Thoracic aorta (tissue), 2 donors: ENCODE results near the gene PRM1. TPM values are rescaled to one million over a fixed set of nuclear protein-coding genes. Genes with fewer than 3 reads are reported as not detected.
A peak's percentile ranks its signal among the peaks of the same experiment; 100 is the strongest.

Experiments used
- ATAC-seq: fragments of 150-250 bp; one replicate; pipeline ENCODE4 v1.8.0; 2017; ENCODE audit warnings: low read depth; ENCODE audit not compliant: insufficient number of reproducible peaks, low FRiP score
- DNase-seq: peaks from one replicate; pipeline ENCODE4 v3.0.0-alpha.2; 2020; ENCODE audit warnings: low spot score
- H3K27ac ChIP-seq, 2 donors: fragments of 200-600 bp; sonication (generic); 1 replicate in 1 of 2; 2 replicates in 1 of 2; pipeline ENCODE4 v1.5.1; 2016; ENCODE audit warnings: mild to moderate bottlenecking in 2 of 2, moderate library complexity in 2 of 2
- H3K27me3 ChIP-seq: fragments of 200-600 bp; sonication (generic); replicated peaks from 2 replicates; pipeline ENCODE4 v1.6.0; 2016; ENCODE audit warnings: mild to moderate bottlenecking; ENCODE audit not compliant: insufficient read depth
- H3K36me3 ChIP-seq: fragments of 200-600 bp; sonication (generic); one replicate; pipeline ENCODE4 v1.5.1; 2016
- H3K4me1 ChIP-seq, 2 donors: fragments of 200-600 bp; sonication (generic); 1 replicate in 1 of 2; 2 replicates in 1 of 2; pipeline versions ENCODE4 v1.5.1 to v1.6.0; 2016; ENCODE audit warnings: low read depth in 2 of 2, mild to moderate bottlenecking in 1 of 2; ENCODE audit not compliant: control insufficient read depth in 1 of 2
- H3K4me3 ChIP-seq: fragments of 200-600 bp; sonication (generic); 2 replicates; pipeline ENCODE4 v1.5.1; 2016; ENCODE audit warnings: mild to moderate bottlenecking
- H3K9me3 ChIP-seq: fragments of 200-600 bp; sonication (generic); 2 replicates; pipeline ENCODE4 v1.5.1; 2016
- CTCF ChIP-seq: fragments of 200-600 bp; sonication (generic); IDR thresholded peaks from one replicate; pipeline ENCODE4 v1.5.1; 2019; ENCODE audit warnings: antibody characterized with exemption
- total RNA-seq, 2 donors: library from RNA; depleted of rRNA; stranded (reverse); fragments of >200 nt; gene quantifications; one replicate each; pipeline versions ENCODE4 v1.1.0 to v1.2.3, GENCODE V29; 2016

Gene PRM1
- total RNA-seq, 2 donors from 2014 or later, result not detected

GRCh38 chr16:11314309-11314894, 33.3 kb upstream of the PRM1 start:
- no peak for DNase-seq
- H3K27me3 ChIP-seq, result no peaks in the 10 kb centered on the region
- TF ChIP-seq CTCF, result no peak

GRCh38 chr16:11313493-11314308, 32.6 kb upstream of the PRM1 start:
- ATAC-seq, result no peak
- peaks cover 0 to 13% of the 10 kb centered on the region in 2 donors for H3K4me1 ChIP-seq
- TF ChIP-seq CTCF, result no peak
- DNase-seq, result no peak
- H3K27me3 ChIP-seq, result no peaks in the 10 kb centered on the region
- H3K27ac ChIP-seq, result no peak overlapping the region
- H3K4me3 ChIP-seq, result no peak overlapping the region
- H3K36me3 ChIP-seq, result no peaks in the 10 kb centered on the region
- H3K9me3 ChIP-seq, result no peaks in the 10 kb centered on the region

More at GRCh38 chr16:11314309-11314894, 33.3 kb upstream of the PRM1 start:
- H3K36me3 ChIP-seq, result no peaks in the 10 kb centered on the region
- ATAC-seq, result no peak
- H3K4me3 ChIP-seq, result no peak overlapping the region
- no peaks in the 10 kb centered on the region for H3K9me3 ChIP-seq
- peaks cover 0 to 13% of the 10 kb centered on the region in 2 donors for H3K4me1 ChIP-seq
- no peak overlapping the region for H3K27ac ChIP-seq

- DNase-seq (no peak), ATAC-seq (no peak)
- Histone ChIP-seq H3K27me3 (no peaks in the 10 kb centered on the region), H3K4me1 (peaks cover 0 to 13% of the 10 kb centered on the region in 2 donors), H3K36me3 (no peaks in the 10 kb centered on the region), H3K4me3 (peak overlapping the region; percentile 27), H3K9me3 (no peaks in the 10 kb centered on the region), H3K27ac (no peak overlapping the region)
- no peak for TF ChIP-seq CTCF
Measured at GRCh38 chr16:11312718-11313492, 31.8 kb upstream of the PRM1 start.

GRCh38 chr16:11310997-11311561, 29.9 kb upstream of the PRM1 start:
- TF ChIP-seq CTCF, result no peak
- Histone ChIP-seq H3K36me3 (no peaks in the 10 kb centered on the region), H3K27me3 (no peaks in the 10 kb centered on the region), H3K9me3 (no peaks in the 10 kb centered on the region), H3K4me1 (peaks cover 0 to 13% of the 10 kb centered on the region in 2 donors), H3K27ac (no peak overlapping the region), H3K4me3 (no peak overlapping the region)
- ATAC-seq (no peak), DNase-seq (no peak)

GRCh38 chr16:11310634-11310977, 29.5 kb upstream of the PRM1 start:
- H3K4me1 ChIP-seq, result peaks cover 0 to 13% of the 10 kb centered on the region in 2 donors
- H3K9me3 ChIP-seq, result no peaks in the 10 kb centered on the region
- DNase-seq (no peak), ATAC-seq (no peak)
- no peaks in the 10 kb centered on the region for H3K36me3 ChIP-seq
- H3K27me3 ChIP-seq, result no peaks in the 10 kb centered on the region
- no peak for TF ChIP-seq CTCF
- H3K4me3 ChIP-seq, result no peak overlapping the region
- H3K27ac ChIP-seq, result no peak overlapping the region
